ENCODE measurements around the gene MED17. TPM values are rescaled to one million over a fixed set of nuclear protein-coding genes. Genes with fewer than 3 reads are reported as not detected.

The MED17 gene
- 10 to 100 TPM in 1 of 3 donors, 1 to 10 TPM in 2; 8.2 to 24.5 (median 8.8) TPM for polyA plus RNA-seq

GRCh38 chr11:93784145-93784934 lies at the start of gene MED17:
MED17 (plus strand) TSS chr11:93784282; CDS start chr11:93784514, 232 bp downstream.
- peak; percentile 78 to 79 (median 78) for DNase-seq
- Mint-ChIP-seq H3K27me3 (ENCODE audit: low read depth in 3 of 3) (peaks cover 0 to 3% (median 2%) of the 10 kb centered on the region in 3 donors), H3K4me3 (peak within 1 kb of the TSS; percentile 91 to 99 (median 95)), H3K36me3 (peaks cover 0 to 7% (median 0%) of the 10 kb centered on the region in 3 donors), H3K27ac (peak within 1 kb of the TSS; percentile 86 to 97 (median 91)), H3K4me1 (peaks cover 42 to 57% of the 10 kb centered on the region in 2 donors), H3K9me3 (no peaks in the 10 kb centered on the region)

- peaks cover 40 to 75% of the 10 kb centered on the region in 2 donors for H3K4me1 Mint-ChIP-seq
- peaks cover 0 to 2% (median 0%) of the 10 kb centered on the region in 3 donors for H3K27me3 Mint-ChIP-seq (ENCODE audit: low read depth in 3 of 3)
- no peaks in the 10 kb centered on the region for H3K9me3 Mint-ChIP-seq
- H3K27ac Mint-ChIP-seq: peak overlapping the region in 5 of 6 donors; percentile 7 to 61 (median 36)
- no peak for DNase-seq
- peak overlapping the region in 1 of 5 donors; percentile 14 for H3K4me3 Mint-ChIP-seq
- H3K36me3 Mint-ChIP-seq: peaks cover 18 to 70% (median 31%) of the 10 kb centered on the region in 3 donors
Observed at GRCh38 chr11:93734427-93735222, 49.5 kb upstream of the MED17 start.

- Mint-ChIP-seq H3K4me3 (no peak overlapping the region), H3K4me1 (peaks cover 49 to 85% of the 10 kb centered on the region in 2 donors), H3K36me3 (peaks cover 18 to 62% (median 23%) of the 10 kb centered on the region in 3 donors), H3K27me3 (ENCODE audit: low read depth in 3 of 3) (peaks cover 0 to 7% (median 4%) of the 10 kb centered on the region in 3 donors), H3K9me3 (no peaks in the 10 kb centered on the region), H3K27ac (peak overlapping the region in 4 of 6 donors; percentile 21 to 61 (median 38))
- no peak for DNase-seq
Observed at GRCh38 chr11:93735627-93736026, 48.5 kb upstream of the MED17 start.

GRCh38 chr11:93736129-93736528 lies 48.0 kb upstream of the MED17 start:
- Mint-ChIP-seq H3K27me3 (ENCODE audit: low read depth in 3 of 3) (peaks cover 4 to 12% (median 9%) of the 10 kb centered on the region in 3 donors), H3K4me1 (peaks cover 51 to 89% of the 10 kb centered on the region in 2 donors), H3K9me3 (no peaks in the 10 kb centered on the region), H3K36me3 (peaks cover 18 to 62% (median 23%) of the 10 kb centered on the region in 3 donors), H3K27ac (peak overlapping the region in 3 of 6 donors; percentile 21 to 61 (median 60)), H3K4me3 (peak overlapping the region in 1 of 5 donors; percentile 1)
- DNase-seq: no peak

GRCh38 chr11:93737904-93738612 lies 46.0 kb upstream of the MED17 start:
- Mint-ChIP-seq H3K4me3 (peak overlapping the region in 3 of 5 donors; percentile 82 to 100 (median 97)), H3K4me1 (peaks cover 66 to 93% of the 10 kb centered on the region in 2 donors), H3K27ac (peak overlapping the region; percentile 55 to 100 (median 88)), H3K27me3 (ENCODE audit: low read depth in 3 of 3) (peaks cover 11 to 16% (median 12%) of the 10 kb centered on the region in 3 donors), H3K9me3 (no peaks in the 10 kb centered on the region), H3K36me3 (peaks cover 17 to 48% (median 23%) of the 10 kb centered on the region in 3 donors)
- DNase-seq: no peak

GRCh38 chr11:93738647-93739081 lies 45.4 kb upstream of the MED17 start:
- peak overlapping the region; percentile 82 to 100 (median 100) for H3K4me3 Mint-ChIP-seq
- DNase-seq: no peak
- H3K9me3 Mint-ChIP-seq: no peaks in the 10 kb centered on the region
- H3K4me1 Mint-ChIP-seq: peaks cover 65 to 89% of the 10 kb centered on the region in 2 donors
- peak overlapping the region; percentile 75 to 100 (median 88) for H3K27ac Mint-ChIP-seq
- peaks cover 15 to 44% (median 20%) of the 10 kb centered on the region in 3 donors for H3K36me3 Mint-ChIP-seq
- peaks cover 11 to 16% (median 12%) of the 10 kb centered on the region in 3 donors for H3K27me3 Mint-ChIP-seq (ENCODE audit: low read depth in 3 of 3)

GRCh38 chr11:93740031-93740729 lies 43.9 kb upstream of the MED17 start:
- Mint-ChIP-seq H3K4me3 (peak overlapping the region; percentile 97 to 100 (median 100)), H3K4me1 (peaks cover 62 to 80% of the 10 kb centered on the region in 2 donors), H3K27ac (peak overlapping the region; percentile 98 to 100 (median 100)), H3K27me3 (ENCODE audit: low read depth in 3 of 3) (peaks cover 12 to 16% (median 13%) of the 10 kb centered on the region in 3 donors), H3K36me3 (peaks cover 18 to 33% (median 19%) of the 10 kb centered on the region in 3 donors), H3K9me3 (no peaks in the 10 kb centered on the region)
- peak in 1 of 3 donors; percentile 23 for DNase-seq

- H3K27me3 Mint-ChIP-seq (ENCODE audit: low read depth in 3 of 3): peaks cover 12 to 16% (median 13%) of the 10 kb centered on the region in 3 donors
- H3K4me3 Mint-ChIP-seq: peak overlapping the region; percentile 97 to 100 (median 100)
- no peaks in the 10 kb centered on the region for H3K9me3 Mint-ChIP-seq
- H3K4me1 Mint-ChIP-seq: peaks cover 62 to 77% of the 10 kb centered on the region in 2 donors
- H3K36me3 Mint-ChIP-seq: peaks cover 18 to 32% (median 19%) of the 10 kb centered on the region in 3 donors
- peak in 2 of 3 donors; percentile 77 for DNase-seq
- peak overlapping the region; percentile 98 to 100 (median 100) for H3K27ac Mint-ChIP-seq
Observed at GRCh38 chr11:93740730-93741093, 43.4 kb upstream of the MED17 start.

- peak; percentile 96 to 98 (median 97) for DNase-seq
- H3K4me1 Mint-ChIP-seq: peaks cover 59 to 71% of the 10 kb centered on the region in 2 donors
- H3K9me3 Mint-ChIP-seq: no peaks in the 10 kb centered on the region
- peak within 1 kb of the TSS; percentile 97 to 100 (median 100) for H3K4me3 Mint-ChIP-seq
- H3K27ac Mint-ChIP-seq: peak within 1 kb of the TSS; percentile 98 to 100 (median 100)
- H3K27me3 Mint-ChIP-seq (ENCODE audit: low read depth in 3 of 3): peaks cover 12 to 16% (median 13%) of the 10 kb centered on the region in 3 donors
- H3K36me3 Mint-ChIP-seq: peaks cover 13 to 26% (median 19%) of the 10 kb centered on the region in 3 donors
Observed at GRCh38 chr11:93741094-93741881, 42.8 kb upstream of the MED17 start, which contains the start of the genes C11orf54 and TAF1D. C11orf54 (plus strand) TSS chr11:93741672; CDS start chr11:93747394, 5,722 bp downstream. TAF1D (minus strand) TSS chr11:93741495; CDS start chr11:93739304, 2,191 bp downstream.

- Mint-ChIP-seq H3K4me1 (peaks cover 56 to 65% of the 10 kb centered on the region in 2 donors), H3K27ac (peak overlapping the region; percentile 98 to 100 (median 100)), H3K36me3 (peaks cover 8 to 21% (median 19%) of the 10 kb centered on the region in 3 donors), H3K4me3 (peak overlapping the region; percentile 97 to 100 (median 100)), H3K9me3 (no peaks in the 10 kb centered on the region), H3K27me3 (ENCODE audit: low read depth in 3 of 3) (peaks cover 12 to 16% (median 13%) of the 10 kb centered on the region in 3 donors)
- DNase-seq: no peak
Observed at GRCh38 chr11:93741882-93742226, 42.2 kb upstream of the MED17 start.

GRCh38 chr11:93743291-93743690 lies 40.8 kb upstream of the MED17 start:
- no peak for DNase-seq
- H3K36me3 Mint-ChIP-seq: peaks cover 4 to 14% (median 9%) of the 10 kb centered on the region in 3 donors
- H3K27me3 Mint-ChIP-seq (ENCODE audit: low read depth in 3 of 3): peaks cover 12 to 16% (median 14%) of the 10 kb centered on the region in 3 donors
- peak overlapping the region; percentile 38 to 77 (median 61) for H3K4me3 Mint-ChIP-seq
- H3K9me3 Mint-ChIP-seq: no peaks in the 10 kb centered on the region
- H3K27ac Mint-ChIP-seq: peak overlapping the region in 2 of 6 donors; percentile 60 to 62
- peaks cover 43 to 51% of the 10 kb centered on the region in 2 donors for H3K4me1 Mint-ChIP-seq
